ENCODE measurements around the gene FCGR3A.
"Not testable (repeated sequence)": the region's sequence is repeated elsewhere in the genome, so short reads cannot be mapped to it uniquely, and the experiment has no call there.

FCGR3A gene

GRCh38 chr1:161529463-161530104, 20.0 kb downstream of the FCGR3A start:
- DNase-seq (ENCODE audit: low read depth) = not testable (repeated sequence)

GRCh38 chr1:161528550-161528949, 21.1 kb downstream of the FCGR3A start:
- not testable (repeated sequence) for DNase-seq (ENCODE audit: low read depth)

GRCh38 chr1:161525918-161526317, 23.7 kb downstream of the FCGR3A start:
- DNase-seq (ENCODE audit: low read depth) = not testable (repeated sequence)

- not testable (repeated sequence) for DNase-seq (ENCODE audit: low read depth)
These were observed 24.3 kb downstream of the FCGR3A start for GRCh38 chr1:161525321-161525720.

- not testable (repeated sequence) for DNase-seq (ENCODE audit: low read depth)
These were observed 24.8 kb downstream of the FCGR3A start for GRCh38 chr1:161524742-161525291.

DNA sequence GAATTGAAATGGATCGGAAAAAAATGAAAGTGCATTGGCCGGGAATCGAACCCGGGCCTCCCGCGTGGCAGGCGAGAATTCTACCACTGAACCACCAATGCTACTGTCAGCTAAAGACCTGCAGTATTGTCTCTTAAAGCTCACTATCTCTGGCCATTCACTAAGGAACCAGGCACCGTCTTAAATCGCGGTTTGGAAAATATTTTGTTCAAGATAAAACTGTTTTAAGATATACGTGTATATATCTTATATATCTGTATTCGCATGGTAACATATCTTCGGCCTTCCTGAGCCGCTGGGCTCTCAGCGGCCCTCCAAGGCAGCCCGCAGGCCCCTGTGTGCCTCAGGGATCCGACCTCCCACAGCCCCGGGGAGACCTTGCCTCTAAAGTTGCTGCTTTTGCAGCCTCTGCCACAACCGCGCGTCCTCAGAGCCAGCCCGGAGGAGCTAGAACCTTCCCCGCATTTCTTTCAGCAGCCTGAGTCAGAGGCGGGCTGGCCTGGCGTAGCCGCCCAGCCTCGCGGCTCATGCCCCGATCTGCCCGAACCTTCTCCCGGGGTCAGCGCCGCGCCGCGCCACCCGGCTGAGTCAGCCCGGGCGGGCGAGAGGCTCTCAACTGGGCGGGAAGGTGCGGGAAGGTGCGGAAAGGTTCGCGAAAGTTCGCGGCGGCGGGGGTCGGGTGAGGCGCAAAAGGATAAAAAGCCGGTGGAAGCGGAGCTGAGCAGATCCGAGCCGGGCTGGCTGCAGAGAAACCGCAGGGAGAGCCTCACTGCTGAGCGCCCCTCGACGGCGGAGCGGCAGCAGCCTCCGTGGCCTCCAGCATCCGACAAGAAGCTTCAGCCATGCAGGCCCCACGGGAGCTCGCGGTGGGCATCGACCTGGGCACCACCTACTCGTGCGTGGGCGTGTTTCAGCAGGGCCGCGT, 25.5 kb downstream of the FCGR3A start, which contains the start of gene HSPA6:
TSS of gene HSPA6 (plus strand) at position 724 of the 925 bp plus-strand sequence. CDS start at position 843, 119 bp downstream.
- peak; percentile 75 for DNase-seq (ENCODE audit: low read depth)

GRCh38 chr1:161523041-161523816, 26.4 kb downstream of the FCGR3A start:
- DNase-seq (ENCODE audit: low read depth) = not testable (repeated sequence)

DNA sequence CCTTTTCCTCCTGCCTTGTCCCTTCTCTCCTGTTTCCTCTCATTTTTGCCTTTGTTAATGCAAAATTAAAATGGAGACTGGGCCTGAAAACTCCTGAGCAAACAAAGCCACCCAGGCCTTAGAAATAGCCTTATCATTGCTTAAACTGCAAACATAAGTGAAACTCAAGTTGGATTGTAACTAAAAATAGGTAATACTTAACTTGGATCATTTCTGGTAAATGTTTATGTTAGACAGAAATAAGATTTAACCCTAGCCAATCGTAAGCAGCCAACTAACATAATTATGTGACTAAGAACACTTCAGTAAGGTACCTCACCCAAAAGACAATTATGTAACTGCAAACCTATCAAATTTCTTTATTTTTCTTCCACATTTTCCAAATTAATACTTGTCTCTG, 35.7 kb downstream of the FCGR3A start:
- peak; percentile 59 for DNase-seq (ENCODE audit: low read depth)

DNA sequence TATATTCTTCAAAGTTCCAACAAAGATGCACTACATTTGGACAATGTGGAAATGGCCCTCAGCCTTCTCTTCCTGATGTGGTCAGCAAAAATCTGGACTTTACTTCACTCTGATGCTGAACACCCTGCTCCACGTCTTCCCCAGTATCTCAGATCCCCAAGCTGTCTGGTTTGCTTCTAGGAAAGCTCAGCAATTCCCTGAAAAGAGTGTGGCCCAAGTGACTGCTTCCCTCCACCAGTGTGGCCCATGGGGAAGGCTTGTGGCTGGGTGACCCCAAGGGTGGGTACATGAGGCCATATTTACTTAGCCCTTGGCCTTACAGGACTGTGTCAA, 36.2 kb downstream of the FCGR3A start:
- DNase-seq (ENCODE audit: low read depth) = not testable (repeated sequence)

GRCh38 chr1:161512636-161513447, 36.8 kb downstream of the FCGR3A start:
- DNase-seq (ENCODE audit: low read depth) = not testable (repeated sequence)

- DNase-seq (ENCODE audit: low read depth) = no peak
These were observed 37.9 kb downstream of the FCGR3A start for GRCh38 chr1:161511756-161512060.

DNA sequence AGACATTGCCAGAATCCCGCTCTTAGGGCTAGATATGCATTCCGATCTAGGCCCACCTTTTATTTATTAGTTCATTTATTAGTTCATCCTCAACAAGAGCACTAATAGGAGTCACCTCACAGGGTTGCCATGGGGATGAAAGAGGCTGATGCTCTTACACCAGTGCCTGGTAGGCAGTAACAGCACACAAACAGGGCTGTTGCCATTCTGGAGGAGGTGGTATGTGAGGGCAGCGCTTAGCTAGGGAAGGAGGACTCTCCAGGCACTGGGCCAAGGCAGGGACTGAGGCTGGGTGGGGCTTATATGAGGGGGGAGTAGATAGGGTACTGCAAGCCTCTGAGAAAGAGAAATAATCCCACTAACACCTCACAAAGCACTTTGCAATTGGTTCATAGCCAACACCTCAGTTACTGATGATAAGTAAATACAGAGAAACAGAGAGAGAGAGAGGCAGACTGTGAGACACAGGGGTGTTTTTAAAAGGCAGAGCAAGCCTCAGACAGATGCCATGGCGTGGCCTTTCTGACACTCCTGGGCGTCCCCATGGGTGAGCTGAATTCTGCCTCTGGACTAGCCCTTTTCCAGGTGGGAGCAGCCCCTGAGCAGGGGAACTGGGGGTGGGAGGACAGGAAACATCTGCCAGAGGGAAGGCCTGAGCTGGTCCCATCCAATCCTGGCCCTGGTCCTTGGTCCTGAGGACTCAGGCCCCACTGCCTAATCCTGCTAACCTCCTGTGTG, 38.4 kb downstream of the FCGR3A start:
- DNase-seq (ENCODE audit: low read depth) = peak; percentile 26

DNA sequence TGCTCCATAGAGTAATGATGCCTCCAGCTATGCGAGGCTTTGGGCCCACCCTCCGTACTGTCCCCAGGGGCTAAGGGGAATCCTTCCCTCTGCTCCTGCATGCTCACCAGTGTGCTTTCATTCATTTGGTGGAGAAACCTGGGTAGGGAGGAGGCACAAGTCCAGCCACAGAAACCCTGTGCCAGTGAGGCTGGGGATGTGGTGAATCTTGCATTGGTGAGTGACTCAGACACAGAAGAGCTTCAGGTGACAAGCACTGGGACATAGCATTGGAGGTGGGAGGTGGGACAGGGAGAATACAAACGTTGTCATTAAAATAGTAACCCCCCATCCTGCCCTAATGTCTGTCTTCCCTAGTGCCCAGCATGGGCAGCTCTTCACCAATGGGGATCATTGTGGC, 39.1 kb downstream of the FCGR3A start:
- no peak for DNase-seq (ENCODE audit: low read depth)

- peak; percentile 91 for DNase-seq (ENCODE audit: low read depth)
These were observed 43.0 kb downstream of the FCGR3A start for GRCh38 chr1:161506336-161507223.

DNA sequence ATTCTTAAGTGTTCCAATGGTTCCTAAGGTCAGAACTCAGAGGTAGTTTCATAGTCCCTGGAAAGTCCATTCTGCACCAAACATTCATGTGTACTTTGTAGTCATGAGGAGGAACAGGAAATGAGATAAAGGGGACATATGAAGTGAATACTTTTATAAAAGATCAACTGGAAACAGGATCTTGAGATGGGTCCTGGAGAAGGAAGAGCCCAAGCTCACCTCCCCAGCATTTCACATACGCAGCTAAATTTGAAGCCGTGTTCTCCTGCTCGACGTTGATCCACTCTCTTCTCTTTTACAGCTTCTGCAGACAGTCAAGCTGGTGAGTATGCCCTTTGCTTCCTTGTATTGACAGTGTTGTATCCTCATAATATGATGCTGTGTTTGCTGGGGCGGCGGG, 43.9 kb downstream of the FCGR3A start:
- no peak for DNase-seq (ENCODE audit: low read depth)

- DNase-seq (ENCODE audit: low read depth) = no peak
These were observed 46.2 kb downstream of the FCGR3A start for GRCh38 chr1:161503394-161503748.

DNA sequence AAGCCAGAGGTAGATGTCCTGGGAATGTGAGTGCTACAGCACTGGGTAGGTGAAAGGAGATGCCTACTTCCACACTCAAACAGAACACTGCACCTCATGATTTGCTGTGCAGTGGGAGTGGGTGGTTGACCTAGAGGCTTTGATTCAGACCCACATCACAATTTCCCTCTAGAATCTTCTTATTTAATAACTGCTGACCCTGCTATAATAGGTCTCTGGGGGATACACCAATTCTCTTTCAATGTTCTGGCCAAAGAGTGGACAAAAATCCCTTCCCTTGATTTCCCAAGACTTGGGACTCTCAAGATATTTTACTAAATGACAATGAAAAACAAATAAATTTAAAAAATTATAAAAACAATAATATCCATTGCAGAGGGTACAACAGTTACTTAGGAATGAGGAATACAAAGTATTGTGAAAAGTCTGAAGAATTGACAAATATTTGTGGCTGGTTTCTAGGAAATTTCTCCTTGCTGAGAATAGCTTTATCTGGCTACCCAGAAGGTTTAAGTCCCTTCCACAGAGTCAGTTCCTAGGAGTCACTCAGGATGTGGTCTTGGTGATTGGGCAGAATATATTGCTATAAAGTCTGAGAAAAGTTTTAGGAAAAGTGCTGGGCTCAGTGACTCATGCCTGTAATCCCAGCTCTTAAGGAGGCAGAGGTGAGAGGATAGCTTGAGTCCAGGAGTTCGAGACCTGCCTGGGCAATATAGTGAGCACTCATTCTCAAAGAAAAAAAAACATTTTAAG, 46.8 kb downstream of the FCGR3A start:
- DNase-seq (ENCODE audit: low read depth) = peak; percentile 69

DNA sequence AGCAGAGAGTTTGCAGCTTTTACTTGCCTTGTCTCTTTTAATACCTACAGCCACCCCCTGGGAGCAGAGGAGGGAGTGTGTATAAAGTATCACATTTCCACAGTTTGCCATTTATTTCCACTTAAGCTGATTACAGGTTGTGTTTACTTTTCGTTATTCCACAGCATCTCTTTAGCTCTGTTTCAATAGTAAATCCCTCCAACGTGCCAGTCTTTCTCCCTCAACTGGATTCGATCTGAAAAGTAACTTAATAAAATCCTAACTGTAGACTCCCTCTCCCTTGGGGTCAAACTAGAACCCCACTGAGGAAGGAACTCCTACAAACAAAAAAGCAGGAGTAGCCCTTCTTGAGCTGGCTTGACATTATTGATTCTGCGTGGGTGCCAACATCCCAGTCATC, 47.4 kb downstream of the FCGR3A start:
- DNase-seq (ENCODE audit: low read depth) = no peak

GRCh38 chr1:161501234-161501633, 48.4 kb downstream of the FCGR3A start:
- no peak for DNase-seq (ENCODE audit: low read depth)
